ENCODE results near the gene MYLK4. TPM values are rescaled to one million over a fixed set of nuclear protein-coding genes. Genes with fewer than 3 reads are reported as not detected.

The MYLK4 gene
- polyA plus RNA-seq, 3 donors, result 0.04 to 0.45 (median 0.08) TPM

DNA sequence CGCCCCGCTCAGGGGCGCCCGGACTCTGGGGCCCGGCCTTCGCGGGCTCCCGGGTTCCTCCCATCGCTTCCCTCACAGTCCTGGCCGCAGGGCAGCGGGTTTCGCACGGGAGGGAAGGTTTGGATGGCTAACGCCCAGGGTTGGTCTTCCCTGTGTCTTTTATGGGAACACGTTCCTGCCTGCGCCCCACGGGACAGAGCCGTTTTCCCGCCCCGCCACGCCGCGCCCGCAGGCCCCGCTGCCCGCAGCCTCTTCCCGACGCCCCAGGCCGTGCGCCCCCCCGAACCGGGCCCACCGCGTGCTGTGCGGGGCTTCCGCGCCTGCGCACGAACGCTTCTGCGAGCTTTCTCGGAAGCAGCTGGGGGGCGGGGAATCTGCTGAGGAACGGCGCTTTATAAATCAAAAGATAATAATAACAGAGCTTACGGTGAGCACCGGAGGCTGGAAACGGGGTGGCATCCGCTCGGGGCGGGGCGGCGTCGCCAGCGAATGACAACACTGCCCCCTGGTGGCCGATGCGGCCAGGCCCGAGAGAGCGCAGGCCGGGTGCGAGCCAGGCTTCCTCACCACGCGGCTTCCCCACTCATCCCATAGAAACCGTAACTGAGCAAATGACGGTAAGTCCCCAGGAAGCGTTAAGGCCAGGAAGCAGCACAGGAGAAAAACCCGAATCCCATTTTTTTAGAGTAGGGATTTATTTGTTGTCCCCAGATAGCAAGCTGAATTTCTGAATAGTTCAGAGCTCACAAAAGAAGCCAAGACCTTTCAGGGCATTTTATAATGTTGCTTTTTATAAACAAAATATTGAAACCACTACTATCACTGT lies 116.4 kb downstream of the MYLK4 start:
- TF ChIP-seq, protein P1, sequence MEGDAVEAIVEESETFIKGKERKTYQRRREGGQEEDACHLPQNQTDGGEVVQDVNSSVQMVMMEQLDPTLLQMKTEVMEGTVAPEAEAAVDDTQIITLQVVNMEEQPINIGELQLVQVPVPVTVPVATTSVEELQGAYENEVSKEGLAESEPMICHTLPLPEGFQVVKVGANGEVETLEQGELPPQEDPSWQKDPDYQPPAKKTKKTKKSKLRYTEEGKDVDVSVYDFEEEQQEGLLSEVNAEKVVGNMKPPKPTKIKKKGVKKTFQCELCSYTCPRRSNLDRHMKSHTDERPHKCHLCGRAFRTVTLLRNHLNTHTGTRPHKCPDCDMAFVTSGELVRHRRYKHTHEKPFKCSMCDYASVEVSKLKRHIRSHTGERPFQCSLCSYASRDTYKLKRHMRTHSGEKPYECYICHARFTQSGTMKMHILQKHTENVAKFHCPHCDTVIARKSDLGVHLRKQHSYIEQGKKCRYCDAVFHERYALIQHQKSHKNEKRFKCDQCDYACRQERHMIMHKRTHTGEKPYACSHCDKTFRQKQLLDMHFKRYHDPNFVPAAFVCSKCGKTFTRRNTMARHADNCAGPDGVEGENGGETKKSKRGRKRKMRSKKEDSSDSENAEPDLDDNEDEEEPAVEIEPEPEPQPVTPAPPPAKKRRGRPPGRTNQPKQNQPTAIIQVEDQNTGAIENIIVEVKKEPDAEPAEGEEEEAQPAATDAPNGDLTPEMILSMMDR (IDR thresholded peaks at IDR 0.05), result peak; percentile 93
- H3K27ac Mint-ChIP-seq, result no peak overlapping the region
- H3K27me3 Mint-ChIP-seq (ENCODE audit: low read depth in 3 of 3), result peaks cover 18 to 22% (median 19%) of the 10 kb centered on the region in 3 donors
- H3K36me3 ChIP-seq (replicated peaks in 1 of 2; ENCODE audit: control insufficient read depth in 1 of 2, insufficient read depth in 2 of 2, low read length in 2 of 2), result no peaks in the 10 kb centered on the region
- H4K20me1 ChIP-seq (ENCODE audit: insufficient read depth, low read length), result no peaks in the 10 kb centered on the region
- H3K4me1 Mint-ChIP-seq, result peaks cover 6% of the 10 kb centered on the region
- H3K9ac ChIP-seq (ENCODE audit: insufficient read depth, low read length, poor library complexity, severe bottlenecking), result peak overlapping the region; percentile 52
- H3K27ac ChIP-seq (ENCODE audit: low read depth in 1 of 2, low read length in 2 of 2), result no peak overlapping the region
- intact Hi-C loops (cut with micrococcal nuclease), result loop anchor here (2.0 to 10.0 kb wide), 3 partner anchors 280 to 1038 kb away; partner anchors contain the start of gene GMDS (in 1 of the 2)
- peak overlapping the region; percentile 74 to 83 for H3K4me3 Mint-ChIP-seq
- peaks cover 7 to 12% of the 10 kb centered on the region in 2 donors for H3K4me1 ChIP-seq (ENCODE audit: control insufficient read depth in 1 of 2, insufficient read depth in 2 of 2, low read length in 2 of 2)
- WGBS (ENCODE audit: insufficient coverage), result under 1% methylated on average over 60 of the region's 67 CpGs
- H3K9me3 Mint-ChIP-seq, result no peaks in the 10 kb centered on the region
- peak; percentile 59 to 78 (median 64) for DNase-seq
- H3K36me3 Mint-ChIP-seq, result no peaks in the 10 kb centered on the region
- H3K4me3 ChIP-seq (replicated peaks in 1 of 3; ENCODE audit: low read depth in 2 of 3, low read length in 3 of 3), result peak overlapping the region; percentile 18 to 77 (median 31)
- H3K4me2 ChIP-seq (replicated peaks; ENCODE audit: extremely low read depth, low read length, poor library complexity, severe bottlenecking), result peak overlapping the region; percentile 91
- H3K79me2 ChIP-seq (ENCODE audit: insufficient read depth, low read length), result no peaks in the 10 kb centered on the region
- H3K9me3 ChIP-seq (replicated peaks in 1 of 2; ENCODE audit: control insufficient read depth in 1 of 2, insufficient read depth in 1 of 2, low read length in 2 of 2), result no peaks in the 10 kb centered on the region
- H3K27me3 ChIP-seq (ENCODE audit: control insufficient read depth in 2 of 2, insufficient read depth in 2 of 2, low read length in 2 of 2), result peaks cover 0 to 11% of the 10 kb centered on the region in 2 donors
- peak overlapping the region; percentile 89 for H2AFZ ChIP-seq (ENCODE audit: insufficient read depth, low read depth, low read length, poor library complexity, severe bottlenecking)

GRCh38 chr6:2633736-2634135 lies 117.0 kb downstream of the MYLK4 start:
- H3K4me1 ChIP-seq (ENCODE audit: control insufficient read depth in 1 of 2, insufficient read depth in 2 of 2, low read length in 2 of 2), result peaks cover 7 to 12% of the 10 kb centered on the region in 2 donors
- H3K9me3 Mint-ChIP-seq, result no peaks in the 10 kb centered on the region
- no peaks in the 10 kb centered on the region for H3K9me3 ChIP-seq (replicated peaks in 1 of 2; ENCODE audit: control insufficient read depth in 1 of 2, insufficient read depth in 1 of 2, low read length in 2 of 2)
- no peaks in the 10 kb centered on the region for H4K20me1 ChIP-seq (ENCODE audit: insufficient read depth, low read length)
- H3K4me3 ChIP-seq (replicated peaks in 1 of 3; ENCODE audit: low read depth in 2 of 3, low read length in 3 of 3), result peak overlapping the region in 2 of 3 experiments; percentile 18 to 77
- H3K27me3 ChIP-seq (ENCODE audit: control insufficient read depth in 2 of 2, insufficient read depth in 2 of 2, low read length in 2 of 2), result peaks cover 0 to 11% of the 10 kb centered on the region in 2 donors
- WGBS (ENCODE audit: insufficient coverage), result 100% methylated on average over 8 of the region's 13 CpGs
- no peak for DNase-seq
- TF ChIP-seq, protein P1 (IDR thresholded peaks at IDR 0.05), result no peak
- H3K27me3 Mint-ChIP-seq (ENCODE audit: low read depth in 3 of 3), result peaks cover 18 to 22% (median 19%) of the 10 kb centered on the region in 3 donors
- H3K4me3 Mint-ChIP-seq, result peak overlapping the region; percentile 74 to 83
- intact Hi-C loops (cut with micrococcal nuclease), result loop anchor here (2.0 to 10.0 kb wide), 3 partner anchors 279 to 1037 kb away; partner anchors contain the start of gene GMDS (in 1 of the 2)
- no peak overlapping the region for H3K27ac ChIP-seq (ENCODE audit: low read depth in 1 of 2, low read length in 2 of 2)
- no peaks in the 10 kb centered on the region for H3K36me3 ChIP-seq (replicated peaks in 1 of 2; ENCODE audit: control insufficient read depth in 1 of 2, insufficient read depth in 2 of 2, low read length in 2 of 2)
- H3K36me3 Mint-ChIP-seq, result no peaks in the 10 kb centered on the region
- H3K27ac Mint-ChIP-seq, result no peak overlapping the region
- H2AFZ ChIP-seq (ENCODE audit: insufficient read depth, low read depth, low read length, poor library complexity, severe bottlenecking), result peak overlapping the region; percentile 89
- H3K79me2 ChIP-seq (ENCODE audit: insufficient read depth, low read length), result no peaks in the 10 kb centered on the region
- peak overlapping the region; percentile 91 for H3K4me2 ChIP-seq (replicated peaks; ENCODE audit: extremely low read depth, low read length, poor library complexity, severe bottlenecking)
- peaks cover 6% of the 10 kb centered on the region for H3K4me1 Mint-ChIP-seq
- H3K9ac ChIP-seq (ENCODE audit: insufficient read depth, low read length, poor library complexity, severe bottlenecking), result peak overlapping the region; percentile 52
